ENCODE data around the gene USP4.

GRCh38 chr3:49339581-49339940, 292 bp downstream of the USP4 start:
- no peak for TF ChIP-seq CTCF (IDR thresholded peaks at IDR 0.05; ENCODE audit: low read depth, low read length, poor library complexity, severe bottlenecking)
- TF ChIP-seq EZH2phosphoT487 (IDR thresholded peaks at IDR 0.05; ENCODE audit: borderline replicate concordance, low read length) = no peak
